GM12873 (cell line): ENCODE measurements around the gene TBC1D1.

ENCODE experiments used
- TF ChIP-seq, protein P1 (sequence below): IDR thresholded peaks from 2 replicates; pipeline ENCODE4 v1.5.1; 2012; ENCODE audit warnings: low read depth, mild to moderate bottlenecking, moderate library complexity, low read length, control low read depth; ENCODE audit not compliant: insufficient read depth; ENCODE audit errors: missing control alignments

TBC1D1 gene

DNA sequence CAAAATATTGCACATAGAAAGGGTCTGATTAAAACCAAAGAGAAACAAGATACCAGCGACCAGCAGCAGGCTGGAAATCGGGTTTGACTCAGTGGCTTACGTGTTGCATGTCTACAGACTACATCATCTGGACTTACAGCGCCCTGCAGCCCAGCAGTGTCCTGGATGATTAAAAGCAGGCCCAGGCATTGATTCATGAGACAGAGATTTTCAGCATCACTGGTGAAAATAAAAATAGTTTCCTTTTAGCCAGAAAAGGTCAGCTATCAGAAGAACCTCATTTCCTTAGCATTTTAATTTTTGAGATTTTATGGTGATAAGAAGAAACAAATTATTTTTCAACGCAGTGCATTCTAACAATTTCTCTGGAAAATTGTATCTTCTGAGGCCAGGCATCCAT is 259.9 kb downstream of the TBC1D1 start:
- TF ChIP-seq, protein P1, sequence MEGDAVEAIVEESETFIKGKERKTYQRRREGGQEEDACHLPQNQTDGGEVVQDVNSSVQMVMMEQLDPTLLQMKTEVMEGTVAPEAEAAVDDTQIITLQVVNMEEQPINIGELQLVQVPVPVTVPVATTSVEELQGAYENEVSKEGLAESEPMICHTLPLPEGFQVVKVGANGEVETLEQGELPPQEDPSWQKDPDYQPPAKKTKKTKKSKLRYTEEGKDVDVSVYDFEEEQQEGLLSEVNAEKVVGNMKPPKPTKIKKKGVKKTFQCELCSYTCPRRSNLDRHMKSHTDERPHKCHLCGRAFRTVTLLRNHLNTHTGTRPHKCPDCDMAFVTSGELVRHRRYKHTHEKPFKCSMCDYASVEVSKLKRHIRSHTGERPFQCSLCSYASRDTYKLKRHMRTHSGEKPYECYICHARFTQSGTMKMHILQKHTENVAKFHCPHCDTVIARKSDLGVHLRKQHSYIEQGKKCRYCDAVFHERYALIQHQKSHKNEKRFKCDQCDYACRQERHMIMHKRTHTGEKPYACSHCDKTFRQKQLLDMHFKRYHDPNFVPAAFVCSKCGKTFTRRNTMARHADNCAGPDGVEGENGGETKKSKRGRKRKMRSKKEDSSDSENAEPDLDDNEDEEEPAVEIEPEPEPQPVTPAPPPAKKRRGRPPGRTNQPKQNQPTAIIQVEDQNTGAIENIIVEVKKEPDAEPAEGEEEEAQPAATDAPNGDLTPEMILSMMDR, result no peak

DNA sequence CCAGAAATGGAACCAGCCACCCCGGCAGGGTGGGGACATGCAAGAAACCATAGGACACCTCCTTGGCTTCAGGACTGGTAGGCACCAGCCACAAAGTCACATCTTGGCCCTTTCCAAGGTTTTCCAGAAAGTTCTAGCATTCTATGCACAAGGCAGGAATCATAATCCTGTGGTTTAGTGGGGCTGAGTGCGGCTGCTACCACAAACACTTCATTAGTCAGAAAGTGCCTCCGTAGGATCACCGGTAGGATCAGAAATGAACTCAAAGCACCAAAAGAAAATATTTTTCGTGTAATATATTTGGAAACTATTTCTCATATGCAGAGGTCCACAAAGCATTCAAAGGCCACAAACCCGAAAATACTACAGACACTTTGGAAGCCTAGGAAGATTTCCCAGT is 261.0 kb downstream of the TBC1D1 start:
- TF ChIP-seq, protein P1, result no peak

DNA sequence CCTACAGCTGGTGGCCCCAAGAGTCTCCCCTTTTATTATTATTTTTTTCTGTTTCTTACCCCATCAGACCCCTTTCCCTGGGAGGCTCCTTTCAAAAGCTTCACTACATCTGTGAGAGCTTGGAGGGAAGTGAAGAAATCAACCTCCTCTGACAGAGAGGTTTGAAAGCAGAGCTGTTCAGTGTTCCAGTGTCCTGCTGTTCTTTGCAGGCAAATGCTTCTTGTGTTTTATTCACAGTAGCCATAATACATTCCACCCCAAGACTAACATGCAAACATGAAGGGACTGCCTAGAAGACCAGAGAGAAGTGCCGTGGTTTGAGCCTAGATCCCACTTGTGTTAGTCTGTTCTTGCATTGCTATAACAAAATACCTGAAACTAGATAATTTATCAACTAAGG is 261.4 kb downstream of the TBC1D1 start:
- TF ChIP-seq, protein P1, result no peak

DNA sequence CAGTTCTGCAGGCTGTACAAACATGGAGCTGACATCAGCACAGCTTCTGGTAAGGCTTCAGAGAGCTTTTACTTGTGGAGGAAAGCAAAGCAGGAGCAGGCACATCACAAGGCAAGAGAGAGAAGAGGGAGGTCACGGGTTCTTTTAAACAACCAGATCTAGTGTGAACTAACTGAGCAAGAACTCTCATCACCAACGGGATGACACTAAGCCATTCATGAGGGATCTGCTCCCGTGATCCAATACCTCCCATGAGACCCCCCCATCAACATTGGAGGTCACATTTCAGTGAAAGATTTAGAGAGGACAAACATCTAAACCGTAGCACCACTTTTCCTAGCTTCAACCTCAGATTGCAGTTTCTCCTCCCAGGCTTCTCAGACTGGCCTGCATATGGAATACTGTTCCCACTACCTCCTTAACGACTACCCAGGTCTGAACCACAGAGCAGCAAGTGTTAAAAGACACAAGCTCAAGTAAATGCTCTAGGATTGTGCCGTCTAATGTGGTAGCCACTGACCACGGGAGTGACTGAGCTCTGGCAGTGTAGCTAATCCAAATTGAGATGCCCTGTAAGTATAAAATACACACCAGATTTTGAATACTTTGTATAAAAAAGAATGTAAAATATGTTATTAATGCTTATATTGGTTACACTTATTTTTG is 262.0 kb downstream of the TBC1D1 start:
- TF ChIP-seq, protein P1, result no peak

DNA sequence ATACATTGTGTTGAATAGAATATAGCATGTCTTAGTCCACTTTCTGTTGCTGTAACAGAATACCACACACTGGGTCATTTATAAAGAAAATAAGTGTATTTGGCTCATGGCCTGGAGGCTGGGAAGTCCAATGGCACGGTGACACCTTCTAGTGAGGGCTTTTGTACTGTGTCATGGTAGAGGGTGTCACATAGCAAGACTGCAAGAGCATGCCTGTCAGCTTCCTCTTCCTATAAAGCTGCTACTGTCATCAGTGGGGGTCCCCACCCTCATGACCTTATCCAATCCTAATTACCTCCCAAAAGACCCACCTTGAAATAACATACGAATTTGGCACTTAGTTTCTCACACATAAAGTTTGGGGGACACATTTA is 262.5 kb downstream of the TBC1D1 start:
- TF ChIP-seq, protein P1, result no peak

DNA sequence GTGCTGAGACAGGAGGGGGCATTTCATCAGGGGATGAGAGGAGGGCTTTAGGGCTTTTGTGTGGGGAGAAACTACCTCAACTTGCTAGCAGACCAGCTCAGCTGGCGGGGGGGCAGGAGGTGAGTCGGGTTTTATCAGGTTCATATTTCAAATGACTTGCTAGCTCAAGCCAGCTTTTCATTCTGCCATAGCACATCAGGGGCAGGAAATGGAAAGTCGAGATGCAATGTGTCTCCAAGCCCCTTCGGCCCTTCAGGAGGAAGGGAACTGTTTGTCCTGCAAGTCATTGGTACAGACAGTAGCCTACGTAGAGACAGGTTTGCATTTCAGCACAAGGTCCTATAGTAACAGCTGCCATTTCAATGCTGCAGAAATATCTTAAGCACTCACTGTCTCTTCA is 263.4 kb downstream of the TBC1D1 start:
- TF ChIP-seq, protein P1, result no peak

DNA sequence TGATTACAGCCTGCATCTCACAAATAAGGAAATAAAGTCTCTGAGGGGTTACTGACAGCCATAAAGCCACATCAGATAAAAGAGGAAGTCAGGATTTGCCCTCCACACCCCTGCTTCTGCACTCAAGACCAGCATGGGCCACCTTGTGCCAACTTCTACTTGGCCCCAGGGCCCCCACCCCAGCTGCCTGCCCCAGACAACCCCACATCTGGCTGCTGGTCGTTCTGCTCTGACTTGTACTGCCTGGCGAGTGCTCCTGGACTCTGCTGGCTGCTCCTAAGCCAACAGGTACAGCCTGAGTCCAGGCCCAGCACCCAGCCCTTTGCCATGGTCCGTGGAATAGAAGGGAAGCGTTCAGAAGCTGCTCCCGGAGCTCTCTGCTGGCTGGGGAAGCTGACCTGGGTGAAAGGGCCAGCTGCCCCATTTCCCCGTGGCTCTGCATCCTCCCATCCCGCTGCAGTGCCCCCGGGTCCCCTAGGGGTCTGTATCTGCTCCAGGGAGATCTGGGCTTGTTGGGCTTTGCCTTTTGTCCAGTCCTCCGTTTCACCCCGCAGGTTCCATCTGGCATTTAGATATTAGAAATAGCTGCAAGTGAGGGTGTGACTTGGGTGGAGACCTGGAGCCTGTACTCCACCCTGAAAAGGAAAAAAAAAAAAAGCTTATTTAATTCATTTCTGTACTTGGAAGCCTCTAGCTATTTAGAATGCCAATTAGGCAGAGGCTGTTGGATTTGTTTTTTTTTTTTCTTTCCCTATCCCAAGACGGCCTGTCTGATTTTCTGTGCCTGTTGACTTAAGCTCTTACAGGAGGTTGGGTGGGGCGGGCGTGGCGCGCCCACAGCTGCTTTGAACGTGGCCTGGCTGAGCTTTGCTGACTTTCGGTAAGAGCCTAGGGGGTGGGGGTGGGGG is 264.1 kb downstream of the TBC1D1 start:
- TF ChIP-seq, protein P1, result no peak
